Right forelimb (tissue), 1 donor: ENCODE measurements around the gene PDIA6.

Source experiments
- DNase-seq: peaks from one replicate; pipeline ENCODE4 v3.0.0-alpha.2; 2018

PDIA6 gene

GRCh38 chr2:10762651-10763460 is 49.7 kb downstream of the PDIA6 start:
- DNase-seq, result no peak

GRCh38 chr2:10761591-10761990 is 51.0 kb downstream of the PDIA6 start:
- no peak for DNase-seq

GRCh38 chr2:10760794-10761504 is 51.6 kb downstream of the PDIA6 start:
- no peak for DNase-seq

GRCh38 chr2:10759151-10759714 is 53.4 kb downstream of the PDIA6 start:
- no peak for DNase-seq

- DNase-seq, result no peak
Observed at GRCh38 chr2:10757814-10758286, 54.7 kb downstream of the PDIA6 start.

GRCh38 chr2:10755621-10756020 is 57.0 kb downstream of the PDIA6 start:
- no peak for DNase-seq

GRCh38 chr2:10753876-10754275 is 58.7 kb downstream of the PDIA6 start:
- no peak for DNase-seq

GRCh38 chr2:10753156-10753555 is 59.4 kb downstream of the PDIA6 start:
- no peak for DNase-seq

- DNase-seq, result no peak
Observed at GRCh38 chr2:10752236-10752635, 60.3 kb downstream of the PDIA6 start.

- DNase-seq, result no peak
Observed at GRCh38 chr2:10750610-10751009, 62.0 kb downstream of the PDIA6 start.

- no peak for DNase-seq
Observed at GRCh38 chr2:10742666-10743065, 69.9 kb downstream of the PDIA6 start.

- DNase-seq, result no peak
Observed at GRCh38 chr2:10741139-10741538, 71.4 kb downstream of the PDIA6 start.

GRCh38 chr2:10740226-10740625 is 72.4 kb downstream of the PDIA6 start:
- no peak for DNase-seq

- DNase-seq, result no peak
Observed at GRCh38 chr2:10738192-10738591, 74.4 kb downstream of the PDIA6 start.

GRCh38 chr2:10733980-10734379 is 78.6 kb downstream of the PDIA6 start:
- DNase-seq, result no peak

GRCh38 chr2:10733566-10733925 is 79.0 kb downstream of the PDIA6 start:
- DNase-seq, result no peak
